SIG-M5 treated with dmso at 0.1 percent for 504 hours (cell line): ENCODE data around the gene OR2T33.
"Not testable (repeated sequence)": the region's sequence is repeated elsewhere in the genome, so short reads cannot be mapped to it uniquely, and the experiment has no call there.

ENCODE experiments used
- DNase-seq: peaks from one replicate; lab custom pipeline; 2025; ENCODE audit not compliant: unreplicated experiment; lab: John Stamatoyannopoulos, UW

The OR2T33 gene, protein sequence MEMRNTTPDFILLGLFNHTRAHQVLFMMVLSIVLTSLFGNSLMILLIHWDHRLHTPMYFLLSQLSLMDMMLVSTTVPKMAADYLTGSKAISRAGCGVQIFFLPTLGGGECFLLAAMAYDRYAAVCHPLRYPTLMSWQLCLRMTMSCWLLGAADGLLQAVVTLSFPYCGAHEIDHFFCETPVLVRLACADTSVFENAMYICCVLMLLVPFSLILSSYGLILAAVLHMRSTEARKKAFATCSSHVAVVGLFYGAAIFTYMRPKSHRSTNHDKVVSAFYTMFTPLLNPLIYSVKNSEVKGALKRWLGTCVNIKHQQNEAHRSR

GRCh38 chr1:248277876-248278275, at the start of gene OR2T33:
Gene OR2T33, minus strand, starts transcription at chr1:248277976. Its CDS starts 4,162 bp downstream, at chr1:248273814.
- DNase-seq: no peak

DNA sequence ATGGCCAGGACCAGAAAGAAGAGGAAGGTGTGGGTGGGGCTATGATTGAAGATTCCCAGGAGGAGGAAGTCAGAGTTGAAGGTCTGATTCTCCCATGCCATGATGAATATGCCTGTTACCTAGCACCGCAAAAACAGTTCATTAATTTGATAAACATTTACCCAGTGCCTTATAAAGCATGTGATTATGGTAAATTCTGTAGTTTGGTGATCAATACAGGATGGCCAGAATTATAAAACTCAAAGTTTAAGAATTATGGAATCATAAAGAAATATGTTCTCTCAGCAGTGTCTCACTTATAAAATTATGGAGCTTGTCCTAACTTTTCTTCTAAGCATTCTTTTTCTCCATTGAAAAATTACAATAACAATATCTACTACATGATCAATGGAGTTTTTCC, 46.7 kb upstream of the OR2T33 start, which contains the start of gene OR2M7:
Gene OR2M7 (minus strand): TSS at position 101 of the 400 bp plus-strand sequence. CDS start 0 bp downstream, at position 101.
- no peak for DNase-seq

- DNase-seq: no peak
Measured at GRCh38 chr1:248316796-248317195, 39.0 kb upstream of the OR2T33 start.

DNA sequence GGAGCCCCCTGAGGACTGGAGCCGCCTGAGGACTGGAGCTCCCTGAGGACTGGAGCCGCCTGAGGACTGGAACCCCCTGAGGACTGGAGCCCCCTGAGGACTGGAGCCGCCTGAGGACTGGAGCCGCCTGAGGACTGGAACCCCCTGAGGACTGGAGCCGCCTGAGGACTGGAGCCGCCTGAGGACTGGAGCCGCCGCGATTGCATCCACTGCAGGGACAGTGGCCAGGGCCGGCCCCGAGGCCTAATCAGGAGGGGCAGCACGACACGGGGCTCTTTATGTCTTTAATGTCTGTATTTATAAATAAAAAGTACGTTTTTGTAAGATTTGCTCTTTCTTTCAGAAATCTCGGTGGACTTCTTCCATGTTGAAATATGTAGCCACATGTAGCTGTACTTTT, 29.0 kb upstream of the OR2T33 start:
- not testable (repeated sequence) for DNase-seq

DNA sequence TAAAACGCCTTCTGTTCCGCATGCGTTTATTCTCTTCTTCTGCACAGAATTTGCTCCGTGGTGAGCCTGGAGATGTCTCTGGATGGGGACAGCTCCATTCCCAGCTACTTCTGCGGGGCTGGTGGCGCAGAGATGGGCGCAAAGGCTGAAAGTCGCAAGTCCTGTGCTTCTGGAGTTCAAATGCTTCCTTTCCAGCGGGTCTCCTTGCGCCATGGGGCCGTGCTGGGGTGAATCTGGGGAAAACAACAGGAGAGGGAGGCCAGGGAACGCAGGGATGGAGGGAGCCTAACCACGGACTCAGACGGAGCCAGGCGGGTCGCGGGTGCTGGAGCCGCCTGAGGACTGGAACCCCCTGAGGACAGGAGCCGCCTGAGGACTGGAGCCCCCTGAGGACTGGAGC, 28.3 kb upstream of the OR2T33 start:
- DNase-seq: no peak

DNA sequence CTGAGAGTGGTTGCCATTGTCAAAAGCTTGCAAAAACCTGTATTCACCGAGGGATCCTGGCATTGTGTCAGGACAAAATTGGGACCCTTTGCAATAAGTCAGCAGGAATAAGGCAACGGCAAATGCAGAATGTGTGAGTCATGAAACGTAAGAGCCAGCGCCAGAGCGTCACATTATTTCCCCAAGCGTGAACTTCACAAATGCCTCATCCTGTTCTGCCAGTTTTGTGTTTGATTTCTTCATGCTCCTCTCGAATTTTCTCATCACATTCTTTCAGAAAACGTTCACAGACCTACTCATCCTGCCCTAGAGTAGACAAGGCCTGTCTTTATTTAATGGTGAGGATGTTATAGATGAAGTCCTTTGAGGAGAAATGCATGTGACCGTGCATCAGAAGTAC, 27.9 kb upstream of the OR2T33 start:
- not testable (repeated sequence) for DNase-seq

DNA sequence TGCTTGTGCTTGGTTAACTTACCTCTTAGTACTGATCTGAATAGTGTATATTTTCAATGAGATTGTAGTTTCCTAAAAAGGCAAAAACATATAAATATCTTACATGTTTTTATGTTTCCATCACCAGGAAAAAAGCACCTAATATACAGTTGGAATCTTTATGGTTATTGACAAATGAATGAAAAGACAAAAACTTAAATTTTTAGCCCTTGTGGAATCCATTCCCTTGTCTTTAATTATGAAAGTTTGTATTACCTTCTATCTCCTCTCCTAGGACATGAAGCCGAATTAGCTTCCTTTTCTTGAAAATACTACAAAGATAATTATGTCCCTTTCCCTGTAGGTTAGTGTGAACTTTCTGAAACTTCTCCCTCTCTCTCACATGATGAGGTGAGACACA, 25.5 kb upstream of the OR2T33 start, which contains the start of gene OR2T12:
Gene OR2T12 (minus strand): TSS at position 101 of the 400 bp plus-strand sequence. CDS start 7,846 bp downstream, outside the sequence.
- no peak for DNase-seq

DNA sequence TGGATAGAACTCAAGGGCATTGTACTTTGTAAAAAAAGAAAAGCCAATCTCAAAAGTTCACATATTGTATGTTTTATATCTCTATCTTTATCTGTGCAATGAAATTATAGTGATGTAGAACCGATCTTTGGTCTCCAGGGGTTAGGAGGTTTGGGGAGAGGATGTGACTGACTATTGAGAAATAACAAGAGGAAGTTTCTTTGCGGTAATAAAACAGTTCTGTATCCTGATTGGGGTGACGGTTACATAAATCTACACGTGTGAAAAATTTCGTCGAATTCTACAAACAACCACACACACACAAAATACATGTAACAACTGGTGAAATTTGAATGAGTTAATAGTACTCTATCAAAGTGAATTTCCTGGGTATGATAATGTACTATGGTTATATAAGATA, 10.6 kb upstream of the OR2T33 start:
- peak; percentile 39 for DNase-seq

DNA sequence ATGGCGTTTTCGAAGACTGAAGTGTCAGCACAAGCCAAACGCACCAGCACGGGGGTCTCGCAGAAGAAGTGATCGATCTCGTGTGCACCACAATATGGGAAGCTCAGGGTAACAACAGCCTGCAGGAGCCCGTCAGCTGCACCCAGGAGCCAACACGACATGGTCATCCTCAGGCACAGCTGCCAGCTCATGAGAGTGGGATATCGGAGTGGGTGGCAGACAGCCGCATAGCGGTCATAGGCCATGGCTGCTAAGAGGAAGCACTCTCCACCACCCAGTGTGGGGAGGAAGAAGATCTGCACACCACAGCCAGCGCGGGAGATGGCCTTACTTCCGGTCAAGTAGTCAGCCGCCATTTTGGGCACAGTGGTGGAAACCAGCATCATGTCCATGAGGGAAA, 4.6 kb downstream of the OR2T33 start:
- not testable (repeated sequence) for DNase-seq

- no peak for DNase-seq
Measured at GRCh38 chr1:248268178-248268577, 9.6 kb downstream of the OR2T33 start.

DNA sequence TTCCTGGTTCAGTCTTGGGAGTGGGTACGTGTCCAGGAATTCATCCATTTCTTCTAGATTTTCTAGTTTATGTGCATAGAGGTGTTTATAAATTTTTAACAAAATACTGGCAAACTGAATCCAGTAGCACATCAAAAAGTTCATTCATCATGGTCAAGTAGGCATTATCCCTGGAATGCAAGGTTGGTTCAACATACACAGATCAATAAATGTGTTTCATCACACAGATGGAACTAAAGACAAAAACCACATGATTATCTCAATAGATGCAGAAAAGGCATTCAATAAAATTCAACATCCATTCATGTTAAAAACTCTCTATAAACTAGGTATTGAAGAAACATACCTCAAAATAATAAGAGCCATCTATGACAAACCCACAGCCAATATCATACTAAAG, 18.5 kb downstream of the OR2T33 start:
- DNase-seq: not testable (repeated sequence)

GRCh38 chr1:248243204-248243603, 34.6 kb downstream of the OR2T33 start:
- peak; percentile 63 for DNase-seq

DNA sequence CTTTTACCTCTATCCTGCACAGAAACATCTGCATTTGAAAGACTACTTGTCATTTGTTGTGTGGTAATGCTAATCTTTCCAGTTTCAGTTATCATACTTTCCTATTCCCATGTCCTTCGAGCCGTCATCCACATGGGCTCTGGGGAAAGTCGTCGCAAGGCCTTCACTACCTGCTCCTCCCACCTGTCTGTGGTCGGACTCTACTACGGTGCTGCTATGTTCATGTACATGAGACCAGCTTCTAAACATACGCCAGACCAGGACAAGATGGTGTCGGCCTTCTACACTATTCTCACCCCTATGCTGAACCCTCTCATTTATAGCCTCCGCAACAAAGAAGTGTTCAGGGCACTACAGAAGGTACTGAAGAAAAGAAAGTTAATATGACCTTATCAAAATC, 38.3 kb downstream of the OR2T33 start:
- DNase-seq: no peak

DNA sequence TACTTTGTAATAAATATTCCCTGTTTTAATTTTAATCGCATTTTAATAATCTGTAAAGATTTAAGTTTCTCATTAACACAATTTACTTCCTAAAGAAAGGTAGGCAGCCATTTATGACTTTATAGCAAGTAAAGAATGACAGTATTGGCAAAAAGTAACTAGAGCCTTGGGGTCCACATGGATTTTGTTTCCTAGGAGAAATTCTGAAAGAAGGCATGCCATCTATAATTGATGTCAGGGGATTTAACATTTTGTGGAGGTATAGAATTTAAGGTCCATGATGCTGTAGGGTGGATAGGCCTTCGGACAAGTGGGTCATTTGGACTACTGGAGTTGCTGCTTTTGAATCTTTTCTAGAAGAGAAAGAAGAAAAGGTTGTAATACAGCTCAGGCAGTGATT, 46.7 kb downstream of the OR2T33 start, which contains the start of gene OR2M4:
Gene OR2M4 (plus strand): TSS at position 301 of the 400 bp plus-strand sequence. CDS start 7,512 bp downstream, outside the sequence.
- DNase-seq: no peak

GRCh38 chr1:248229360-248229908, 48.3 kb downstream of the OR2T33 start:
- DNase-seq: no peak

- DNase-seq: no peak
Measured at GRCh38 chr1:248225537-248225936, 52.2 kb downstream of the OR2T33 start.
